GM12865 (cell line): ENCODE results near the gene KL.

Experiments used
- DNase-seq: peaks from one replicate; pipeline ENCODE4 v3.0.0; 2010; ENCODE audit warnings: low read depth
- H3K4me3 ChIP-seq: 2 replicates; pipeline ENCODE4 v1.5.1; 2011; ENCODE audit warnings: mild to moderate bottlenecking, low read depth, low read length, control low read depth
- CTCF ChIP-seq: IDR thresholded peaks from 2 replicates; pipeline ENCODE4 v1.5.1; 2011; ENCODE audit warnings: low read length, control low read depth, low read depth, inconsistent platforms; ENCODE audit not compliant: insufficient read depth; ENCODE audit errors: missing control alignments

The KL gene

GRCh38 chr13:32988608-32989289, 27.5 kb upstream of the KL start:
- no peak for DNase-seq
- H3K4me3 ChIP-seq = no peak overlapping the region
- no peak for TF ChIP-seq CTCF

- no peak for DNase-seq
- no peak for TF ChIP-seq CTCF
- no peak overlapping the region for H3K4me3 ChIP-seq
Observed at GRCh38 chr13:32989290-32989667, 26.9 kb upstream of the KL start.

GRCh38 chr13:32989942-32990341, 26.3 kb upstream of the KL start:
- no peak for TF ChIP-seq CTCF
- no peak for DNase-seq
- no peak overlapping the region for H3K4me3 ChIP-seq

GRCh38 chr13:32993145-32993544, 23.1 kb upstream of the KL start:
- H3K4me3 ChIP-seq = no peak overlapping the region
- no peak for DNase-seq
- TF ChIP-seq CTCF = no peak

GRCh38 chr13:32997399-32997798, 18.8 kb upstream of the KL start:
- no peak for DNase-seq
- no peak for TF ChIP-seq CTCF
- H3K4me3 ChIP-seq = no peak overlapping the region

- DNase-seq = no peak
- no peak for TF ChIP-seq CTCF
- H3K4me3 ChIP-seq = no peak overlapping the region
Observed at GRCh38 chr13:32998966-32999365, 17.3 kb upstream of the KL start.

- no peak overlapping the region for H3K4me3 ChIP-seq
- no peak for TF ChIP-seq CTCF
- no peak for DNase-seq
Observed at GRCh38 chr13:33000365-33000764, 15.9 kb upstream of the KL start.
